ENCODE data around the gene ALDH1L1. TPM values are rescaled to one million over a fixed set of nuclear protein-coding genes. Genes with fewer than 3 reads are reported as not detected.

ALDH1L1 gene
- total RNA-seq, 1 donor from 2014 or later, result 1.0 TPM

- DNase-seq (ENCODE audit: low read depth), result no peak
- H3K27me3 ChIP-seq (ENCODE audit: control insufficient read depth, insufficient read depth, low read length), result no peaks in the 10 kb centered on the region
These were observed 75.4 kb downstream of the ALDH1L1 start for GRCh38 chr3:126104742-126105605.

GRCh38 chr3:126104028-126104635 is 76.3 kb downstream of the ALDH1L1 start:
- Histone ChIP-seq H3K4me3 (ENCODE audit: low read depth, low read length) (no peak overlapping the region), H3K36me3 (ENCODE audit: control insufficient read depth, insufficient read depth, low read length) (no peaks in the 10 kb centered on the region), H3K27me3 (ENCODE audit: control insufficient read depth, insufficient read depth, low read length) (no peaks in the 10 kb centered on the region)
- no peak for DNase-seq (ENCODE audit: low read depth)
- no peak for TF ChIP-seq CTCF (IDR thresholded peaks at IDR 0.05; ENCODE audit: insufficient read depth, low read length, poor library complexity, severe bottlenecking)

More at GRCh38 chr3:126104742-126105605, 75.4 kb downstream of the ALDH1L1 start:
- H3K36me3 ChIP-seq (ENCODE audit: control insufficient read depth, insufficient read depth, low read length), result no peaks in the 10 kb centered on the region
- no peak overlapping the region for H3K4me3 ChIP-seq (ENCODE audit: low read depth, low read length)
- no peak for TF ChIP-seq CTCF (IDR thresholded peaks at IDR 0.05; ENCODE audit: insufficient read depth, low read length, poor library complexity, severe bottlenecking)

GRCh38 chr3:126103121-126104027 is 77.0 kb downstream of the ALDH1L1 start:
- no peaks in the 10 kb centered on the region for H3K27me3 ChIP-seq (ENCODE audit: control insufficient read depth, insufficient read depth, low read length)
- no peaks in the 10 kb centered on the region for H3K36me3 ChIP-seq (ENCODE audit: control insufficient read depth, insufficient read depth, low read length)
- no peak overlapping the region for H3K4me3 ChIP-seq (ENCODE audit: low read depth, low read length)
- DNase-seq (ENCODE audit: low read depth), result no peak
- TF ChIP-seq CTCF (IDR thresholded peaks at IDR 0.05; ENCODE audit: insufficient read depth, low read length, poor library complexity, severe bottlenecking), result no peak

- Histone ChIP-seq H3K36me3 (ENCODE audit: control insufficient read depth, insufficient read depth, low read length) (no peaks in the 10 kb centered on the region), H3K27me3 (ENCODE audit: control insufficient read depth, insufficient read depth, low read length) (no peaks in the 10 kb centered on the region), H3K4me3 (ENCODE audit: low read depth, low read length) (no peak overlapping the region)
- no peak for TF ChIP-seq CTCF (IDR thresholded peaks at IDR 0.05; ENCODE audit: insufficient read depth, low read length, poor library complexity, severe bottlenecking)
- no peak for DNase-seq (ENCODE audit: low read depth)
These were observed 77.8 kb downstream of the ALDH1L1 start for GRCh38 chr3:126102530-126102951.

- Histone ChIP-seq H3K27me3 (ENCODE audit: control insufficient read depth, insufficient read depth, low read length) (no peaks in the 10 kb centered on the region), H3K36me3 (ENCODE audit: control insufficient read depth, insufficient read depth, low read length) (no peaks in the 10 kb centered on the region), H3K4me3 (ENCODE audit: low read depth, low read length) (no peak overlapping the region)
- no peak for DNase-seq (ENCODE audit: low read depth)
- TF ChIP-seq CTCF (IDR thresholded peaks at IDR 0.05; ENCODE audit: insufficient read depth, low read length, poor library complexity, severe bottlenecking), result no peak
These were observed 78.4 kb downstream of the ALDH1L1 start for GRCh38 chr3:126102011-126102410.

Measured in kidney epithelial cell (primary cell).